HG03439 (cell line): ENCODE data around the gene SHKBP1.
"Not testable (repeated sequence)": the region's sequence is repeated elsewhere in the genome, so short reads cannot be mapped to it uniquely, and the experiment has no call there.

ENCODE experiments used
- ATAC-seq: cut with Tn5 transposase; IDR thresholded peaks from one replicate; pipeline ENCODE4 v1.9.1; 2021; ENCODE audit warnings: mild to moderate bottlenecking, moderate library complexity; ENCODE audit not compliant: unreplicated experiment

Gene SHKBP1

GRCh38 chr19:40582467-40582866 is 5.8 kb downstream of the SHKBP1 start:
- no peak for ATAC-seq

GRCh38 chr19:40583283-40583682 is 6.6 kb downstream of the SHKBP1 start:
- no peak for ATAC-seq

DNA sequence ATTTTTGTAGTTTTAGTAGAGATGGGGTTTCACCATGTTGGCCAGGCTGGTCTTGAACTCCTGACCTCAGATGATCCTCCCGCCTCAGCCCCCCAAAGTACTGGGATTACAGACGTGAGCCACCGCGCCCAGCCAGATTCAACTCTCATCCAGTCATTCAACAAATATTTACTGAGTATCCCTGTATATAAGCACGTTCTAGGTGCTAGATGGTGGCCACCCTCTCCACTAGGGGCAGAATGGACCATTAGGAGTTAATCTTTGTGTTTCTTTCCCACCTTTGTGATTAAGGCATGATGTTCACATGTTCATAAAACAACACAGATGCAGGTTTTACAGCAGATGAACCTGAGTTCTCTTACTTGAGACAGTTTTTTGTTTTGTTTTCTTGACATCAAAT is 7.3 kb downstream of the SHKBP1 start:
- no peak for ATAC-seq

DNA sequence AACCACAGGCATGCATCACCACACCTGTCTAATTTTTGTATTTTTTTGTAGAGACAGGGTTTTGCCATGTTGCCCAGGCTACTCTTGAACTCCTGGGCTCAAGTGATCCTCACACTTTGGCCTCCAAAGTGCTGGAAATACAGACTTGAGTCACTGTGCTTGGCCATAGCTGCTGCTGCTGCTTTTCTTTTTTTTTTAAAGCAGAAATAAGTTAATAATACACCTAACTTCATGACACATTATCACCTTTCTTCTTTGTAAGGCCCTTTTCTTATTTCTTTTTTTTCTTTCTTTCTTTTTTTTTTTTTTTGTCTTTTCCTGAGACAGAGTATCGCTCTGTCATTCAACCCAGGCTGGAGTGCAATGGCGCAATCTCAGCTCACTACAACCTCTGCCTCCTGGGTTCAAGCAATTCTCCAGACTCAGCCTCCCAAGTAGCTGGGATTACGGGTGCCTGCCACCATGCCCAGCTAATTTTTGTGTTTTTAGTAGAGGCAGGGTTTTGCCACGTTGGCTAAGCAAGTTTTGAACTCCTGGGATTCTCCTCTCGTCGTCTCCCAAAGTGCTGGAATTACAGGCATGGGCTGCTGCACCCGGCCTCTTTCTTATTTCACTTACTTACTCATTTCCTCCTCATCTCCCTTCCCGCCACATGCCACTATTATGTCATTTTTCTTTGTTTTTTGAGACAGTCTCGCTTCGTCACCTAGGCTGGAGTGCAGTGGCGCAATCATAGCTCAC is 8.7 kb downstream of the SHKBP1 start:
- no peak for ATAC-seq

- ATAC-seq, result no peak
Measured at GRCh38 chr19:40585982-40586422, 9.3 kb downstream of the SHKBP1 start.

DNA sequence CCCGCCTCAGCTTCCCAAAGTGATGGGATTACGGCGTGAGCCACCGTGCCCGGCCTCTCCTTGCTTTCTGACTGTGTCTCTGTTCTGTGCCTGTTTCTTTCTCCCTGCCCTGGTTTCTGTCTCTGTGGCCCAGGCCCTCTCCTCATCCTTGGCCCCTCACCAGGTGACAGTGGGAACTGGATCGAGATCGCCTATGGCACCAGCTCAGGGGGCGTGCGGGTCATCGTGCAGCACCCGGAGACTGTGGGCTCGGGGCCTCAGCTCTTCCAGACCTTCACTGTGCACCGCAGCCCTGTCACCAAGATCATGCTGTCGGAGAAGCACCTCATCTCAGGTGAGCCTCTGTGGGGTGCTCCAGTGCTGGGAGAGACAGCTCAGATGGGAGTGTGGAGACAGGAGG is 9.9 kb downstream of the SHKBP1 start:
- no peak for ATAC-seq

DNA sequence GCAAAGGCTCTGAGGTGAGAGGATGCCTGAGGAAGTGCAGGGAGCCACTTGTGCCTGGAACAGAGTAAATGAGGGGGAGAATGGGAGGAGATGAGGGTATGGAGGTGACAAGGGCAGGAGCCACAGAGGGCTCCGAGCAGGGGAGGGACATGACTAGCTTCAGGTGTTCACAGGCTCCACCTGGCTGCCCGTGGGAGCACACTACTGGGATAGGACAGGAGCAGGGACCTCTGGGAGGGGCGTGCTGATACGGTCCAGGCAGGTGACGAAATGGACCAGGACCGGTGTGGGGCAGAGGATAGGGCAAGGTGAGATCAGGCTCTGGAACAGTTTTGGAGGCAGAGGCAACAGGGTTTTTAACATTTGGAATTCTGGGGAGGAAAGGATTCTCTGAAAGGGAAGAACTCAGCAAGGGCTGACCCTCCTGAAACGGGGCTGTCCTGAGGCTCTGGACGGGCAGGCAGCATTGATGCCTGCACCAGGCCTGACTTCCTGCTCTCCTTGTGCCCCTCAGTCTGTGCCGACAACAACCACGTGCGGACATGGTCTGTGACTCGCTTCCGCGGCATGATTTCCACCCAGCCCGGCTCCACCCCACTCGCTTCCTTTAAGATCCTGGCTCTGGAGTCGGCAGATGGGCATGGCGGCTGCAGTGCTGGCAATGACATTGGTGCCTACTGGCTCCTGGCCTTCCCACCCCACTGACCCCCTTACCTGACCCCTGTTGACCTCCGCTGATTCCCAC is 11.6 kb downstream of the SHKBP1 start:
- ATAC-seq, result no peak

DNA sequence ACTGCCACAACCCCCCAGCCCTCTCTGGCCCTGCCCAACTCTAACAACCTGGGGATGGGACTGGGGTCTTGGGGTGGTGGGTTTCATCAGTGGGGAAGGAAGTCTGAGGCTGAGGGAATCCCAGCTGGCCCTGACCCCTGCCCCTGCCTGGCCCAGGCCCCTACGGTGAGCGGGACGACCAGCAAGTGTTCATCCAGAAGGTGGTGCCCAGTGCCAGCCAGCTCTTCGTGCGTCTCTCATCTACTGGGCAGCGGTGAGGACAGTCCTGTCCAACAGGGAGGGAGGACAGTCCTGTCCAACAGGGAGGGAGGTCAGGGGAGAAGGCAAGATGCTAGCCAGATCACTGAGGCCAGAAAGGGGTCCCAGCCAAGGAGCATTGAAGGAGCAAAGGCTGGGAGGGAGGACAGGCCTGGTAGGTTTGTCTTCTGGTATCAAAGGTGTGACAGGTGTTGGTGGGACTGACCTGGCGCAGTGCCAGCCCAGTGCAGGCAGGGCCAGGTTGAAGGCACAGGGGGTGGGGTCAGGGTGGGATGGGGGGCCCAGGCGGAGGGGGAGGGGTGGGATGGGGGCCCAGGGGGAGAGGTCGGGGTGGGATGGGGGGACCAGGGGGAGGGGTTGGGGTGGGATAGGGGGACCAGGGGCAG is 12.4 kb downstream of the SHKBP1 start:
- no peak for ATAC-seq

- no peak for ATAC-seq
Measured at GRCh38 chr19:40589591-40590429, 13.1 kb downstream of the SHKBP1 start.

GRCh38 chr19:40590464-40591265 is 14.0 kb downstream of the SHKBP1 start:
- no peak for ATAC-seq

DNA sequence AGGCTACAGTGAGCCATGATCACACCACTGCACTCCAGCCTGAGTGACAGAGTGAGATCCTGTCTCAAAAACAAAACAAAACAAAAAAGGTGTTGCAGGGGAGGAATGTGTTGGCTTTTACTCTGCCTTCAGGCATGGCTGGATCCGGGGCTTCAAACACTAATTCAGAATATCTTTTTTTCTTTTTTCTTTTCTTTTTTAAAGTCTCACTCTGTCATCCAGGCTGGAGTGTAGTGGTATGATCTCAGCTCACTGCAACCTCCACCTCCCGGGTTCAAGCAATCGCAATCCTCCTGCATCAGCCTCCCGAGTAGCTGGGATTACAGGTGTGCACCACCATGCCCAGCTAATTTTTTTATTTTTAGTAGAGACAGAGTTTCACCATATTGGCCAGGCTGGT is 15.1 kb downstream of the SHKBP1 start:
- not testable (repeated sequence) for ATAC-seq

- no peak for ATAC-seq
Measured at GRCh38 chr19:40592170-40592569, 15.5 kb downstream of the SHKBP1 start.

- no peak for ATAC-seq
Measured at GRCh38 chr19:40594255-40594654, 17.6 kb downstream of the SHKBP1 start.

DNA sequence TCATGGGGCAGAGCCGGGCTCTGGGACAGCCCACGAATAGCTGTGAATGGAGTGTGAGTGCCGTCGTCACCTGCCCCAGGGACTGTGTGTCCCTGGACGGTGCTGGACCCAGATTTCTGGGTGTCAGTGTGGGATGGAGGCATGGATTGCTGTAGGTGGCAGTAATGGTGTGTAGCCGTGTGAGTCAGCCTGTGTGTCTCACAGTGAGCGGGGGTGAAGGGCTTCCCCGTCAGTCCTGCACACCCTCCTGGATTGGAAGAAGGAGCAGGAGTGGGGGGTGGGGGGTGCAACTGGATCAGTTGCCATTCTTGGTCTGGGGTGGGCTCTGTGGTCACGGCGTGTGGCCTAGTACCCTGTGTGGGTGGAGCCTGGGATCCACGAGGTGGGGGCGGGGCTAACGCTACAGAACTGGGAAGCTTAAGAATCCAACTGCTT is 18.0 kb downstream of the SHKBP1 start:
- ATAC-seq, result no peak

GRCh38 chr19:40596608-40597328 is 20.1 kb downstream of the SHKBP1 start:
- ATAC-seq, result no peak

DNA sequence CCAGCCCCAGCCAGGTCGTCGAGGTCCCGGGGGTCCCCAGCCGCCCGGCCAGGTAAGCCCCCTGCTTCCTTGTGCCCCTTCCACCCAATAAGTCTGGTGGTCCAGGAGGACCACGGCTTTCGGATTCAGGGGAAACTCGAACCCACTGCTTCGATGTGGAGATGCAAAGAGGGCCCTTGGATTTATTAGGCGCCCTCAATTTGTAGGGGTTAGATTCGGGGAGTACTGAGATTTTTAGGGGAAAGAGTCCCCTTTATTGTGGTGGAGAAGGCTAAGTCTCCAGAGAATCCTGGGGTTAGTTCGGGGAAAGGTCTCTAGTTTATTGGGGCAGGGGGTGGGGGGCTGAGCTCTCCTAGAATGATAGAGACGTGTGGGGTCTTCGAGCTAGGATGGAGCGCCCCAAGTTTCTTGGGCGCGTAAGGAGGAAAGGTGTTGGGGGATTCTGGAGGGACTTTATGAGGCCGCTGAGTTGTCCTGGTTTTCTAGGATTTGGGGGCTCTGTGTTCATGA is 20.7 kb downstream of the SHKBP1 start:
- ATAC-seq, result no peak

DNA sequence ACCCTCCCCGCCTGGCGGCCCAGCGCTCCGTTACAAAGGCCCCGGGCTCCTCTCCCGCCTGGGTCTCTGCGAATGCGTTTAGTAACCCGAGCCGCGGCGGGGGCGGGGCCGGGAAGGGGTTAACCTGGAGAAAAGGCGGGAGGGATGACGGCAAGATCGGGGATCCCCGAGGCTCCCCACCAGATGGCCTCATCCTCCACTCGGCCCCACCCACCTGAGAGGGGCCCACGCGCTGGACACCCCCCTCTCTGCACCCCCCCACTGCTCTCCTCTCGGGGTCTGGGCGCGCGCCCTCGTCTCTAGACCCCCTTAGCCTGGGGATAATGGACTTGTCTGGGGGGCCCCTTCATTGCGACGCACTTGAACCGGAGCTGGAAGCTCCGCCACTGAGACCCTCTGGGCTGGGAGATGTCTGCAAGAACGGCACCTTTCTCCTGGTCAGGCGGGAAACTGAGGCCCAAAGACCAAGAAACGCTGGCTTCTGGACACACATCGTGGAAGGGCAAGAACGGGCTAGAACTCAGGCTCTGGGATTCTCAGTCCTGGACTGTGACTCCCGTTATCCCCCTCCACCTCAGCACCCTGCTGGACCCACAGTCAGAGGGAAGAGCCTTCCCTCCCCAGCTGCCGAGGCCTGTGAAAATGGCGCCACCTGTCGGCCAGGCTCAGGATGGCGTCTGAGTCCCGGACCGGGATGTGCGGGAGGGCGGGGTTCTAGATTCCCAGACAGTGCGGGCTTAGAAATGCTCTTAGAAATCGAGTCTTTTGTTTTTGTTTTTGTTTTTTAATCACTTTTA is 21.6 kb downstream of the SHKBP1 start:
- no peak for ATAC-seq

DNA sequence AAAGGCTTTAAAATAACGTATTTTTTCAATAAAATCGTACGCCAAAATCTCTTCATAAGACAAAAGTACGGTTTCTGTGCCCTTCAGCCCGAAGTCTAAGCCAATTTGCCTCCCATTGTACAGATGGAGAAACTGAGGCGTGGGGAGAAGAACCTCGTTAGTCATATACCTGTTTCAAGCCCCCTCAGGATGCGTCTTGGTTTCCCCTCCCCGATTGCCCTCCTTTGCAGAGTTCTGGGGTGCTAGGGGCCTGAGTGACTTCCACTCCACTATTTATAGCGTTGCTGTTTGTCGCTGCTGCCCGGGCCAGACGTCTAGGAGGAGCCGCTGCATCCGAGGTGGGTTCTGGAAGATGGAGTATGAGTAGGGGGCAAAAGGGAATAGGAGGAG is 22.2 kb downstream of the SHKBP1 start:
- ATAC-seq, result no peak
